ENCODE measurements around the gene CCL19. TPM values are rescaled to one million over a fixed set of nuclear protein-coding genes. Genes with fewer than 3 reads are reported as not detected.

The CCL19 gene
- total RNA-seq, 1 experiment from 2014 or later, result not detected

- no TSS peak for BruUV-seq (replicated peaks)
- in situ Hi-C loops (cut with HindIII; ENCODE audit: low pct_unique_long_range_greater_than_20kb, low sequenced_read_pairs) (no loop called here), intact Hi-C loops (cut with micrococcal nuclease; ENCODE audit: unreplicated experiment) (no loop called here)
- Histone ChIP-seq H3K27me3 (ENCODE audit: control insufficient read depth, insufficient read depth, low read length) (no peaks in the 10 kb centered on the region), H3K4me3 (ENCODE audit: low read depth in 2 of 2, low read length in 2 of 2) (no peak overlapping the region), H3K4me1 (ENCODE audit: control insufficient read depth, insufficient read depth, low read length) (peaks cover 16% of the 10 kb centered on the region), H3K36me3 (ENCODE audit: control insufficient read depth, insufficient read depth, low read length) (no peaks in the 10 kb centered on the region), H3K9me3 (ENCODE audit: control insufficient read depth, insufficient read depth, low read depth, low read length) (no peaks in the 10 kb centered on the region), H3K27ac (ENCODE audit: low read length) (no peak overlapping the region)
- DNase-seq (ENCODE audit: low read depth, low spot score), result no peak
- ATAC-seq, result no peak
- TF ChIP-seq POLR2AphosphoS5 (IDR thresholded peaks at IDR 0.05; ENCODE audit: low read depth, low read length), result no peak
- no peak for TF ChIP-seq REST (IDR thresholded peaks at IDR 0.05; ENCODE audit: insufficient read depth in 1 of 2, low read depth in 2 of 2, low read length in 1 of 2)
- no peak for TF ChIP-seq SIN3A (IDR thresholded peaks at IDR 0.05; ENCODE audit: borderline replicate concordance, insufficient read depth, low read depth, low read length)
- TF ChIP-seq CTCF (IDR thresholded peaks at IDR 0.05), result no peak
- TF ChIP-seq TCF7L2 (IDR thresholded peaks at IDR 0.05; ENCODE audit: low read depth, low read length), result no peak
- ChIA-PET POLR2A (no interaction called here), CTCF (no interaction called here)
These were observed 48.4 kb downstream of the CCL19 start for GRCh38 chr9:34642679-34643078.

Other genes with a start within 250 kb of the CCL19 start
- 38.6 TPM for gene FAM219A, start 232.7 kb downstream of the CCL19 start, total RNA-seq (2021; ENCODE audit: unreplicated experiment)
- gene DNAI1, start 232.5 kb downstream of the CCL19 start, total RNA-seq (2021; ENCODE audit: unreplicated experiment), result 2.2 TPM
- gene ENHO, start 168.3 kb downstream of the CCL19 start, total RNA-seq (2021; ENCODE audit: unreplicated experiment), result 7.2 TPM
- gene CNTFR, start 101.6 kb downstream of the CCL19 start, total RNA-seq (2021; ENCODE audit: unreplicated experiment), result 2.7 TPM
- gene RPP25L, start 79.2 kb downstream of the CCL19 start, total RNA-seq (2021; ENCODE audit: unreplicated experiment), result 30.4 TPM
- gene DCTN3, start 70.8 kb downstream of the CCL19 start, total RNA-seq (2021; ENCODE audit: unreplicated experiment), result 110 TPM
- 0.33 TPM for gene ARID3C, start 62.2 kb downstream of the CCL19 start, total RNA-seq (2021; ENCODE audit: unreplicated experiment)
- 131 TPM for gene SIGMAR1, start 53.5 kb downstream of the CCL19 start, total RNA-seq (2021; ENCODE audit: unreplicated experiment)
- gene GALT, start 44.6 kb downstream of the CCL19 start, total RNA-seq (2021; ENCODE audit: unreplicated experiment), result 42.5 TPM
- gene IL11RA, start 39.1 kb downstream of the CCL19 start, total RNA-seq (2021; ENCODE audit: unreplicated experiment), result 21.6 TPM
- gene CCL27, start 28.6 kb downstream of the CCL19 start, total RNA-seq (2021; ENCODE audit: unreplicated experiment), result 0.95 TPM
- gene CCL21, start 18.9 kb upstream of the CCL19 start, total RNA-seq (2021; ENCODE audit: unreplicated experiment), result not detected

Measured in Panc1 (cell line).